ENCODE data around the gene JPT2.

Gene JPT2

DNA sequence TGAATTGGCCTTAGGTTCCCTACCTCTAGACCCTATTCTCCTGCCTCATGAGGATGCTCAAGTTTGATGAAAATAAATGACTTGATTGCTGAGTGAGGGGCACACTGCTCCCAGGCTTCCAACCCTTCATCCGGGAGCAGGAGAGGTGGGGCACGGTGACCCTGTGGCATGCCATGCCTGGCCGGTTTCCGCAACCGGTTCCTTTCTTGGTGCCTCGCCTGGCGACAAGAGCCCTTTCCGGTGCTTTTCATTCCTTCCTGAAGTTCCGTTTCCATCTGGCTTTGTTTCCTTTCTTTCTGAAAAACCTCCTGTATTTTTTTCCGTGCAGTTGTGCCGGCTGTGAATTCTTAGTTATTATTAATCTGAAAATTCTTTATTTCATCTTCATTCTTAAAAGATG is 38.2 kb upstream of the JPT2 start:
- H3K4me1 ChIP-seq (ENCODE audit: insufficient read depth, low read length): no peaks in the 10 kb centered on the region
- no peaks in the 10 kb centered on the region for H3K27me3 ChIP-seq (ENCODE audit: insufficient read depth, low read length)
- WGBS: 94% methylated on average over 9 of the region's 11 CpGs
- H3K9ac ChIP-seq (ENCODE audit: low read depth, low read length): no peak overlapping the region
- H3K27ac ChIP-seq (ENCODE audit: low read depth, low read length): no peak overlapping the region
- no peaks in the 10 kb centered on the region for H3K9me3 ChIP-seq (ENCODE audit: insufficient read depth, low read depth, low read length)
- H3K4me3 ChIP-seq (ENCODE audit: low read length): no peak overlapping the region
- peaks cover 76% of the 10 kb centered on the region for H3K36me3 ChIP-seq (ENCODE audit: insufficient read depth, low read length)

DNA sequence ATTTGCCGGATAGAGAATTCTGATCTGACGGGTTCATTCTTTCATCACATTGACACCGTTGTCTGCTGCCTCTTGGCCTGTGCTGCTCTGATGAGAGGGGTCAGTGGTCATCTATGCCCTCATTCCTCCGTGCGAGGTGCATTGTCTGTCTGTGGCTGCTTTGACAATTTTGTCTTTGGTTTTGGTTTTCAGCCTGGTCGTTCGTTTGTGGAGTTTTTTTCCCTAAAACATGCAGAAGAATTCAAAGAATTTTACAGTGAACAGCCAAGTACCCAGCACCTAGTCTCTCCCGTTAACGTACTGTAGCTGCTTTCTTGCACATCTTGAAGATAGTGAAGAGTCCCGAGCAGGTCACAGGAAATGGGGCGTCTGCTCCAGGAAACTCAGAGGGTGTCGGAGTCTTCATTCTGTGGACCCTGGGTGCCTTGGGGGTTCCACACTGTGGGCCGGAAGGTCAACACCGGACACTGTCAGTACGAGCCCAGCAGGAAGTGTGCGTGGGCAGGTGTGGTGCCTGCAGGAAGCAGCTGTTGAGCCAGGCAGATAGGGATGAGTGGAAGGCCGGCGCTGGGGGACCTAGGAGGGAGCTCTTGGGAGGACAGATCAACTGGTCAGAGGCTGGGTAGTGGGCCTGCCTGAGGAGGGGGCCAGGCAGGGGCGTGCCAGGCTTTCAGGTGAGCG is 37.7 kb upstream of the JPT2 start:
- Histone ChIP-seq H3K27me3 (ENCODE audit: insufficient read depth, low read length) (no peaks in the 10 kb centered on the region), H3K27ac (ENCODE audit: low read depth, low read length) (no peak overlapping the region), H3K4me3 (ENCODE audit: low read length) (no peak overlapping the region), H3K9me3 (ENCODE audit: insufficient read depth, low read depth, low read length) (no peaks in the 10 kb centered on the region), H3K9ac (ENCODE audit: low read depth, low read length) (no peak overlapping the region), H3K36me3 (ENCODE audit: insufficient read depth, low read length) (peaks cover 74% of the 10 kb centered on the region), H3K4me1 (ENCODE audit: insufficient read depth, low read length) (no peaks in the 10 kb centered on the region)
- 96% methylated on average over 20 of the region's 20 CpGs for WGBS

DNA sequence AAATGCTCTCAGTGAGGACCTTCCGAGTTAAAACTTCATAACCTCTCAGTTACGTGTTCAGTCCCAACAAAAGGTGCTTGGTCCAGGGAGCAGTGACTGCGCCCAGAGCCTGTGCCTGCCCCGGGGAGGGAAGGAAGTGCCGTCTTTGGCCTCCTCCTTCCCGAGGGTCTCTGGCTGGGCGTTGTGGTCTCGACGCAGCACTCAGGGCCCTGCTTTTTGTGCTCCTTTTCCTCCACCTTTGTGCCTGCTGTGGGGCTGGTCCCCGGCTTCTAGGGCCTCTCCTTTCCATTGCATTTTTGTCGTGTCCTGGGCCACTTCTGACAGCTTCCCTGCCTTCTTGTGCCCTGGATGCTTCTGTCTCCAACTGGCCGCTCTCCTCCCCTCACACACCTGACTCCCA is 36.8 kb upstream of the JPT2 start:
- no peak overlapping the region for H3K4me3 ChIP-seq (ENCODE audit: low read length)
- no peak overlapping the region for H3K9ac ChIP-seq (ENCODE audit: low read depth, low read length)
- 96% methylated on average over 12 of the region's 12 CpGs for WGBS
- peaks cover 73% of the 10 kb centered on the region for H3K36me3 ChIP-seq (ENCODE audit: insufficient read depth, low read length)
- H3K9me3 ChIP-seq (ENCODE audit: insufficient read depth, low read depth, low read length): no peaks in the 10 kb centered on the region
- no peak overlapping the region for H3K27ac ChIP-seq (ENCODE audit: low read depth, low read length)
- H3K4me1 ChIP-seq (ENCODE audit: insufficient read depth, low read length): no peaks in the 10 kb centered on the region
- H3K27me3 ChIP-seq (ENCODE audit: insufficient read depth, low read length): no peaks in the 10 kb centered on the region

DNA sequence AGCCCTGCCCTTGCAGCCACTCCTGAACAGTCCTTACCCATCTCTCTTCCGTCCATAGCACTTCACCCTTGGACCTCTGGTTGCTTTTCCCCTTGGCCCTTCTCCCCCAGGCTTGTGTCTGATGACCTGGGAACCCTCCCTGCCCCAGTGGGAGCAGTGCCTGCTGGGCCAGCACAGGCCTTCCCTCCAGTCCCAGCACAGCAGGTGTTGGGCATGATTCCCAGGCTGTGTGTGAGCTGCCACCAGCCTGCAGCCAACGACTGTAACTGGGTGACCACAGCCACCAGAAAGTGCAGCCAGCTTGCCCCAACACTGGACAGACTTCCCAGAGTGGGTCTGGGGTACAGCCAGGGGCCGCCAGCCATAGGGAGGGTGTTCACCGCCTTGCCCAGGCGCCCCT is 35.9 kb upstream of the JPT2 start:
- no peaks in the 10 kb centered on the region for H3K27me3 ChIP-seq (ENCODE audit: insufficient read depth, low read length)
- H3K36me3 ChIP-seq (ENCODE audit: insufficient read depth, low read length): peaks cover 78% of the 10 kb centered on the region
- WGBS: 94% methylated on average over 5 of the region's 5 CpGs
- H3K4me3 ChIP-seq (ENCODE audit: low read length): no peak overlapping the region
- no peak overlapping the region for H3K9ac ChIP-seq (ENCODE audit: low read depth, low read length)
- no peaks in the 10 kb centered on the region for H3K9me3 ChIP-seq (ENCODE audit: insufficient read depth, low read depth, low read length)
- H3K27ac ChIP-seq (ENCODE audit: low read depth, low read length): no peak overlapping the region
- no peaks in the 10 kb centered on the region for H3K4me1 ChIP-seq (ENCODE audit: insufficient read depth, low read length)

DNA sequence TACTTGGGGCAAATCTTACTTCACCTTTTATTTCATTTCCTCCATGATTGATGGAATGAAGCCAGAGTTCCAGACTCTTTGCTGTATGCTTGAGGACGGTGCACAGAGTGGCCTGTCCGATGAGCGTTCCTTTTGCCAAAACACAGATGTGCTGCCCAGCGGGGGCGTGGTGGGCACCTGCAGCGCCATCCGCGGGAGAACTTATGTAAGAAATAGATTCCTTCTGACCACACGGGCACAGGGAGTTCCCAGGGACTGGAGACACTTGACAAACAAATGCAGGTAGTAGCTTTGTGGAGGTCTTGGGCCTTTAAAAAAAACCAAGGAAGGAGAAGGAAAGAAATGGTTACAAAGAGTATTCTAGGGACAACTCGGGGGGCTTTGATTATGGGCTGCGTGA is 35.3 kb upstream of the JPT2 start:
- Histone ChIP-seq H3K9ac (ENCODE audit: low read depth, low read length) (no peak overlapping the region), H3K4me3 (ENCODE audit: low read length) (no peak overlapping the region), H3K27me3 (ENCODE audit: insufficient read depth, low read length) (no peaks in the 10 kb centered on the region), H3K4me1 (ENCODE audit: insufficient read depth, low read length) (no peaks in the 10 kb centered on the region), H3K36me3 (ENCODE audit: insufficient read depth, low read length) (peaks cover 76% of the 10 kb centered on the region), H3K27ac (ENCODE audit: low read depth, low read length) (no peak overlapping the region), H3K9me3 (ENCODE audit: insufficient read depth, low read depth, low read length) (no peaks in the 10 kb centered on the region)
- WGBS: 96% methylated on average over 11 of the region's 11 CpGs

DNA sequence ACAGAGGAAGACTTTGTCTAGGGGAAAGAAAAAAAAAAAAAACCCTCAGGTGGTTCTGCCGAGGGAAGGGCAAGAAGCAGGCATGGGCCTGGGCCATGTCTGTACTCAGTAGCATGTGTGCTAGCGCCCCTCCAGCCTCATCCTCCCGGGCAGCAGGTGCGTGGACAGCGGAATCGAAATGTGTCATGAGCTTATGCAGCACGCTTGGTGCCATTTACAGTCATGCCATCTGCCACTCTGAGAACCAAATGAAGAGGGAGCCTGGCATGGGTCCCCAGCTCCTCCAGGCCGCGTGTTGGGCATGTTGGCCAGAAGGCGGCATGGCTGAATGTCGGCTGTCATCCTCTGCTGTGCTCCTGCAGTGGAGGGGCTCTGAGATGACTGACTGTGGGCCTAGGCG is 34.6 kb upstream of the JPT2 start:
- Histone ChIP-seq H3K4me3 (ENCODE audit: low read length) (no peak overlapping the region), H3K36me3 (ENCODE audit: insufficient read depth, low read length) (peaks cover 73% of the 10 kb centered on the region), H3K27ac (ENCODE audit: low read depth, low read length) (no peak overlapping the region), H3K9me3 (ENCODE audit: insufficient read depth, low read depth, low read length) (no peaks in the 10 kb centered on the region), H3K9ac (ENCODE audit: low read depth, low read length) (no peak overlapping the region), H3K4me1 (ENCODE audit: insufficient read depth, low read length) (no peaks in the 10 kb centered on the region), H3K27me3 (ENCODE audit: insufficient read depth, low read length) (no peaks in the 10 kb centered on the region)
- 96% methylated on average over 12 of the region's 12 CpGs for WGBS

DNA sequence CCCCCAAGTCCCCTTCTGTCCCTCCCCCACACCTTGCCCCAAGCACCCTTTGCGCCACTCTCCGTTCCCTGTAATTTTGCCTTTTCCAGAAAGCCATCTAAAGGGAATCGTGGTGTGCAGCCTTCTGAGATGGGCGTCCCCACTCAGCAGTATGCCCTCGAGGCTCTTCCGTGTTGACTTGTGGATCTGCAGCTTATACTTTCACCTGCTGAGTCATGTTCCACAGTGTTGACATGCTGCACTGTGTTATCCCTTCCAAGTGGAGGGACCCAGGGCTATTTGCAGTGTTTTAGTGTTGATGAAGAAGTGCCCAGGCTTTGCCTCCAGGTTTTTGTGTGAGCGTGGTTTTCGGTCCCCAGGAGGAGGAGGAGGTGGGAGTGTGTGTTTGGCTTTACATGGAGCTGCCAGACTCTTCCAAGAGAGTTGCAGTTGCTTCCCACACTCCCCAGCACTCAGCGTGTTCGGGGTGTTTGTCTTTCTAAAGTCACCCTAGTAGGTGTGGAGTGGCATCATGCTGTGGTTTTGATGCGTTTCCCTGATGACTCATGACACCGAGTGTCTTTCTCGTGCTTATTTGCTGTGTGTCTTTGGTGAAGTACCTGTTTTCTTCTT is 32.1 kb upstream of the JPT2 start:
- H3K9ac ChIP-seq (ENCODE audit: low read depth, low read length): no peak overlapping the region
- no peaks in the 10 kb centered on the region for H3K27me3 ChIP-seq (ENCODE audit: insufficient read depth, low read length)
- peaks cover 59% of the 10 kb centered on the region for H3K36me3 ChIP-seq (ENCODE audit: insufficient read depth, low read length)
- no peaks in the 10 kb centered on the region for H3K9me3 ChIP-seq (ENCODE audit: insufficient read depth, low read depth, low read length)
- 73% methylated on average over 13 of the region's 13 CpGs for WGBS
- H3K27ac ChIP-seq (ENCODE audit: low read depth, low read length): peak overlapping the region; percentile 20; the same call in 1 of the 2 replicates
- no peaks in the 10 kb centered on the region for H3K4me1 ChIP-seq (ENCODE audit: insufficient read depth, low read length)
- H3K4me3 ChIP-seq (ENCODE audit: low read length): no peak overlapping the region

DNA sequence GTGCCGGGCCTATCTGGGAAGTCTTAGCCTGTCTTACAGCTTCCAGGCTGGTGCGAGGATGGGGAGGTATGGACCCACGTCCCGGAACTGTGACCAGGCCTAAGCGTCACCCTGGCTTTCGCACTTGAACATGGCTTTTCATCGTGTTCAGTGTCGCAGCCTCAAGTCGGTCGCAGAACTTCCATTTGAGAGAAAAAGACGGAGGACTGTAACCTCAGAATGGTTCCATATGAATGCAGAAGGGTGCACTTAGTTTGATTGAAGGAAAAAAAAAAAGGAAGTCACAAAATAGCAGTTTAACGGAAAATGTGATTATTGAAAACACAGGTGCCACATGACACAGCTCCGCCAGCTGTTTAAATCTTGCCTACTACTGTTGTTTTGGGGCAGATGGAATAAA is 30.2 kb upstream of the JPT2 start:
- no peaks in the 10 kb centered on the region for H3K27me3 ChIP-seq (ENCODE audit: insufficient read depth, low read length)
- no peak overlapping the region for H3K9ac ChIP-seq (ENCODE audit: low read depth, low read length)
- 95% methylated on average over 13 of the region's 13 CpGs for WGBS
- peaks cover 59% of the 10 kb centered on the region for H3K36me3 ChIP-seq (ENCODE audit: insufficient read depth, low read length)
- no peaks in the 10 kb centered on the region for H3K4me1 ChIP-seq (ENCODE audit: insufficient read depth, low read length)
- H3K9me3 ChIP-seq (ENCODE audit: insufficient read depth, low read depth, low read length): no peaks in the 10 kb centered on the region
- H3K27ac ChIP-seq (ENCODE audit: low read depth, low read length): no peak overlapping the region
- no peak overlapping the region for H3K4me3 ChIP-seq (ENCODE audit: low read length)

DNA sequence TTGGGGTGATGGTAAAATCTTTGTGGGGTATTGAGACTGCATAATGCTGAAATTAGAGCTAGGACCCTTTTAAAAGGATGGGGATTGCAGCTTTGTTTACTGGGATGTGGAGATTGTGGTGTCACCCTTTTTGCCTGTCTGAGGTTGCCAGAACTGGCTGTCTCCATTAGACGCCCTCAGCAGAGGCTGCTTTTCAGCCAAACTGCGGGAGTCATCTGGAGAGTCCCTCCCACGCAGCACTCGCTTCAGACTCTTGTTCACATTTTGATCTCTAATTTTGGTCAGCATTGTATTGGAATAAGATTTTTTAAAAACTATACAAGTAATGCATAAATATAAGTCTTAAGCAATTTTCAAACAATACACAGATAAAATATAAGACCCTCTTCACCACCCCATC is 27.9 kb upstream of the JPT2 start:
- Histone ChIP-seq H3K4me3 (ENCODE audit: low read length) (no peak overlapping the region), H3K9me3 (ENCODE audit: insufficient read depth, low read depth, low read length) (no peaks in the 10 kb centered on the region), H3K27me3 (ENCODE audit: insufficient read depth, low read length) (no peaks in the 10 kb centered on the region), H3K27ac (ENCODE audit: low read depth, low read length) (no peak overlapping the region), H3K9ac (ENCODE audit: low read depth, low read length) (no peak overlapping the region), H3K4me1 (ENCODE audit: insufficient read depth, low read length) (no peaks in the 10 kb centered on the region), H3K36me3 (ENCODE audit: insufficient read depth, low read length) (peaks cover 65% of the 10 kb centered on the region)
- WGBS: 95% methylated on average over 4 of the region's 4 CpGs

DNA sequence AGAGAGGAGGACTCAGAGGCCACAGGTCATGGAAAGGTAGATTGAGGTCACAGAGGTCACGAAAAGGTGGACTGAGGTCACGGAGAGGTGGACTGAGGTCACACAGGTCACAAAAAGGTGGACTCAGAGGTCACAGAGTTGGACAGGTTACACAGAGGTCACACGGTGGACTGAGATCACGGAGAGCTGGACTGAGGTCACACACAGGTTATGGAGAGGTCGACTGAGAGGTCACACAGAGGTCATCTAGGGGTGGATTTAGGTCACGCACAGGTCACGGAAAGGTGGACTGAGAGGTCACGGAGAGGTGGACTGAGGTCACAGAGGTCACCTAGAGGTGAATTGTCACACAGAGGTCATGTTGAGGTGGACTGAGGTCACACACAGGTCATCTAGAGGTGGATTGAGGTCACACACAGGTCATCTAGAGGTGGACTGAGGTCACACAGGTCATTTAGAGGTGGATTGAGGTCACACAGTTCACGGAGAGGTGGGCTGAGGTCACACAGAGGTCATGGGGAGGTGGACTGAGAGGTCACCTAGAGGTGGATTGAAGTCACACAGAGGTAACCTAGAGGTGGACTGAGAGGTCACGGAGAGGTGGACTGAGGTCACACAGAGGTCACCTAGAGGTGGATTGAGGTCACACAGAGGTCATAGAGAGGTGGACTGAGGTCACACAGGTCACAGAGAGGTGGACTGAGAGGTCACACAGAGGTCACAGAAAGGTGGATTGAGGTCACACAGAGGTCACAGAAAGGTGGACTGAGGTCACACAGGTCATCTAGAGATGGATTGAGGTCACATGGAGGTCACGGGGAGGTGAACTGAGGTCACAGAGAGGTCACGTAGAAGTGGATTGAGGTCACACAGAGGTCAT is 26.7 kb upstream of the JPT2 start:
- H3K27ac ChIP-seq (ENCODE audit: low read depth, low read length): no peak overlapping the region
- H3K27me3 ChIP-seq (ENCODE audit: insufficient read depth, low read length): no peaks in the 10 kb centered on the region
- 94% methylated on average over 12 of the region's 12 CpGs for WGBS
- H3K4me3 ChIP-seq (ENCODE audit: low read length): no peak overlapping the region
- H3K4me1 ChIP-seq (ENCODE audit: insufficient read depth, low read length): no peaks in the 10 kb centered on the region
- H3K9ac ChIP-seq (ENCODE audit: low read depth, low read length): no peak overlapping the region
- peaks cover 67% of the 10 kb centered on the region for H3K36me3 ChIP-seq (ENCODE audit: insufficient read depth, low read length)
- no peaks in the 10 kb centered on the region for H3K9me3 ChIP-seq (ENCODE audit: insufficient read depth, low read depth, low read length)

DNA sequence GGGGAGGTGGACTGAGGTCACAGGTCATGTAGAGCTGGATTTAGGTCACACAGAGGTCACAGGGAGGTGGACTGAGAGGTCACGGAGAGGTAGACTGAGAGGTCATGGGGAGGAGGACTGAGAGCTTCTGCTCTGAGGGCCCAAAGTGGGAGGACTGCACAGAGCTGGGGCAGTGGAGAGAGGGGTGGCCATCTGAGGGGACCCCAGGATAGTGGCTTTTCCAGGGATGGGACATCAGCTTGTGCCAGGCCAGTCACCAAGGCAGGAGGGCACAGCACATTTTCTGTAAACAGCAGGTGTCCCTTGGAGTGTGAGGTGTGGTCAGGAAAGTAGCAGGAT is 26.1 kb upstream of the JPT2 start:
- Histone ChIP-seq H3K9me3 (ENCODE audit: insufficient read depth, low read depth, low read length) (no peaks in the 10 kb centered on the region), H3K9ac (ENCODE audit: low read depth, low read length) (no peak overlapping the region), H3K27me3 (ENCODE audit: insufficient read depth, low read length) (no peaks in the 10 kb centered on the region), H3K36me3 (ENCODE audit: insufficient read depth, low read length) (peaks cover 66% of the 10 kb centered on the region), H3K4me1 (ENCODE audit: insufficient read depth, low read length) (no peaks in the 10 kb centered on the region), H3K4me3 (ENCODE audit: low read length) (no peak overlapping the region), H3K27ac (ENCODE audit: low read depth, low read length) (no peak overlapping the region)
- 93% methylated on average over 1 of the region's 1 CpG for WGBS

Measured in HUES64 (cell line).